ENCODE results near the gene ASAP3. TPM values are rescaled to one million over a fixed set of nuclear protein-coding genes. Genes with fewer than 3 reads are reported as not detected.

Gene ASAP3
- total and polyA plus RNA-seq, 12 donors, result 22.4 to 122 (median 77.3) TPM

- H3K4me3 ChIP-seq, result no peak overlapping the region
- WGBS, 4 donors, result 79 to 93% (median 89%) methylated on average over 4 of the region's 4 CpGs
- H3K27ac ChIP-seq, result no peak overlapping the region
- no peaks in the 10 kb centered on the region for H3K27me3 ChIP-seq
- no peak for DNase-seq
- TF ChIP-seq POLR2A (IDR thresholded peaks at IDR 0.05) (no peak), CTCF (IDR thresholded peaks at IDR 0.05) (no peak)
- H3K9me3 ChIP-seq (replicated peaks in 1 of 3), result no peaks in the 10 kb centered on the region
- intact Hi-C loops (cut with DNase I), result no loop called here
- peaks cover 0 to 6% of the 10 kb centered on the region in 2 donors for H3K4me1 ChIP-seq (replicated peaks in 1 of 2)
- H3K36me3 ChIP-seq (replicated peaks in 1 of 2), result peaks cover 0 to 7% of the 10 kb centered on the region in 2 donors
Observed at GRCh38 chr1:23450894-23451293, 33.1 kb downstream of the ASAP3 start.

- no peak overlapping the region for H3K4me3 ChIP-seq
- peaks cover 0 to 6% of the 10 kb centered on the region in 2 donors for H3K4me1 ChIP-seq (replicated peaks in 1 of 2)
- no peak overlapping the region for H3K27ac ChIP-seq
- 45 to 65% (median 52%) methylated on average over 2 to 4 of the region's 4 CpGs for WGBS, 4 donors
- no peaks in the 10 kb centered on the region for H3K27me3 ChIP-seq
- H3K9me3 ChIP-seq (replicated peaks in 1 of 3), result no peaks in the 10 kb centered on the region
- DNase-seq, result peak; percentile 66 to 85 (median 80)
- intact Hi-C loops (cut with DNase I), result no loop called here
- H3K36me3 ChIP-seq (replicated peaks in 1 of 2), result peaks cover 0 to 7% of the 10 kb centered on the region in 2 donors
- TF ChIP-seq CTCF (IDR thresholded peaks at IDR 0.05) (no peak), POLR2A (IDR thresholded peaks at IDR 0.05) (no peak)
Observed at GRCh38 chr1:23449958-23450357, 34.0 kb downstream of the ASAP3 start.

GRCh38 chr1:23449306-23449705, 34.7 kb downstream of the ASAP3 start:
- DNase-seq, result no peak
- H3K27me3 ChIP-seq, result no peaks in the 10 kb centered on the region
- no peak for TF ChIP-seq CTCF (IDR thresholded peaks at IDR 0.05)
- TF ChIP-seq POLR2A (IDR thresholded peaks at IDR 0.05), result no peak
- no peak overlapping the region for H3K27ac ChIP-seq
- no peak overlapping the region for H3K4me3 ChIP-seq
- 86 to 91% (median 89%) methylated on average over 6 of the region's 6 CpGs for WGBS, 4 donors
- peaks cover 0 to 10% of the 10 kb centered on the region in 2 donors for H3K4me1 ChIP-seq (replicated peaks in 1 of 2)
- no peaks in the 10 kb centered on the region for H3K9me3 ChIP-seq (replicated peaks in 1 of 3)
- H3K36me3 ChIP-seq (replicated peaks in 1 of 2), result peaks cover 0 to 7% of the 10 kb centered on the region in 2 donors
- intact Hi-C loops (cut with DNase I), result no loop called here

GRCh38 chr1:23448846-23449245, 35.1 kb downstream of the ASAP3 start:
- Histone ChIP-seq H3K4me1 (replicated peaks in 1 of 2) (peaks cover 0 to 10% of the 10 kb centered on the region in 2 donors), H3K27me3 (no peaks in the 10 kb centered on the region), H3K36me3 (replicated peaks in 1 of 2) (peaks cover 0 to 7% of the 10 kb centered on the region in 2 donors), H3K27ac (no peak overlapping the region), H3K4me3 (no peak overlapping the region), H3K9me3 (replicated peaks in 1 of 3) (no peaks in the 10 kb centered on the region)
- no peak for DNase-seq
- no peak for TF ChIP-seq CTCF (IDR thresholded peaks at IDR 0.05)
- no peak for TF ChIP-seq POLR2A (IDR thresholded peaks at IDR 0.05)
- WGBS, 4 donors, result 80 to 92% (median 88%) methylated on average over 1 of the region's 1 CpG
- intact Hi-C loops (cut with DNase I), result no loop called here

All from adrenal gland (tissue), 12 donors.